Trophoblast cell (in vitro differentiated cells and primary cell): ENCODE measurements around the gene MEGF8.

Experiments used
- DNase-seq, 2 donors: peaks; one replicate each; pipeline ENCODE4 v3.0.0-alpha.2; 2016
- H2AFZ ChIP-seq: 2 replicates; pipeline ENCODE4 v1.6.1; 2013; ENCODE audit warnings: low read length, moderate library complexity, mild to moderate bottlenecking; ENCODE audit not compliant: insufficient read depth, poor library complexity
- H2AK5ac ChIP-seq: 2 replicates; pipeline ENCODE4 v1.6.1; 2013; ENCODE audit warnings: mild to moderate bottlenecking, low read length
- H2BK120ac ChIP-seq: 2 replicates; pipeline ENCODE4 v1.6.1; 2013; ENCODE audit warnings: low read length, mild to moderate bottlenecking, moderate library complexity; ENCODE audit not compliant: insufficient read depth, poor library complexity
- H2BK12ac ChIP-seq: 2 replicates; pipeline ENCODE4 v1.6.1; 2013; ENCODE audit warnings: mild to moderate bottlenecking, low read length, moderate library complexity
- H2BK5ac ChIP-seq: 2 replicates; pipeline ENCODE4 v1.6.1; 2013; ENCODE audit warnings: low read length, low read depth, moderate library complexity, mild to moderate bottlenecking; ENCODE audit not compliant: poor library complexity
- H3K14ac ChIP-seq: 2 replicates; pipeline ENCODE4 v1.6.1; 2013; ENCODE audit warnings: mild to moderate bottlenecking, low read length
- H3K18ac ChIP-seq: 2 replicates; pipeline ENCODE4 v1.6.1; 2013; ENCODE audit warnings: mild to moderate bottlenecking, low read length
- H3K23ac ChIP-seq: 2 replicates; pipeline ENCODE4 v1.6.1; 2013; ENCODE audit warnings: low read length
- H3K27ac ChIP-seq: 2 replicates; pipeline ENCODE4 v1.5.1; 2013; ENCODE audit warnings: low read depth, mild to moderate bottlenecking, inconsistent platforms, low read length, moderate library complexity
- H3K27me3 ChIP-seq: 2 replicates; pipeline ENCODE4 v1.6.1; 2013; ENCODE audit warnings: inconsistent platforms, mild to moderate bottlenecking, low read length, moderate library complexity; ENCODE audit not compliant: insufficient read depth
- H3K36me3 ChIP-seq, 2 experiments: 1 replicate in 1 of 2; 2 replicates in 1 of 2; pipeline ENCODE4 v1.6.1; 2013; ENCODE audit warnings: low read length in 2 of 2, mild to moderate bottlenecking in 2 of 2, moderate library complexity in 1 of 2; ENCODE audit not compliant: insufficient read depth in 2 of 2, control insufficient read depth in 1 of 2
- H3K4ac ChIP-seq: 2 replicates; pipeline ENCODE4 v1.6.1; 2013; ENCODE audit warnings: low read depth, mild to moderate bottlenecking, low read length, moderate library complexity
- H3K4me1 ChIP-seq, 2 experiments: 1 replicate in 1 of 2; 2 replicates in 1 of 2; pipeline ENCODE4 v1.6.1; 2013; ENCODE audit warnings: low read length in 2 of 2, mild to moderate bottlenecking in 2 of 2, moderate library complexity in 1 of 2; ENCODE audit not compliant: insufficient read depth in 2 of 2, control insufficient read depth in 1 of 2
- H3K4me2 ChIP-seq: 2 replicates; pipeline ENCODE4 v1.6.1; 2013; ENCODE audit warnings: inconsistent platforms, mild to moderate bottlenecking, low read length, moderate library complexity
- H3K4me3 ChIP-seq: 2 replicates; pipeline ENCODE4 v1.5.1; 2013; ENCODE audit warnings: mild to moderate bottlenecking, low read depth, low read length, inconsistent platforms
- H3K79me1 ChIP-seq: one replicate; pipeline ENCODE4 v1.6.1; 2013; ENCODE audit warnings: low read length
- H3K79me2 ChIP-seq: 2 replicates; pipeline ENCODE4 v1.6.1; 2013; ENCODE audit warnings: low read length, mild to moderate bottlenecking; ENCODE audit not compliant: control insufficient read depth, insufficient read depth, poor library complexity
- H3K9ac ChIP-seq: 2 replicates; pipeline ENCODE4 v1.6.1; 2013; ENCODE audit warnings: mild to moderate bottlenecking, low read length
- H3K9me3 ChIP-seq: 2 replicates; pipeline ENCODE4 v1.6.1; 2013; ENCODE audit warnings: low read depth, mild to moderate bottlenecking, control low read depth, inconsistent platforms, low read length; ENCODE audit not compliant: insufficient read depth
- H4K12ac ChIP-seq: 2 replicates; pipeline ENCODE4 v1.6.1; 2013; ENCODE audit warnings: low read depth, mild to moderate bottlenecking, low read length, moderate library complexity
- H4K8ac ChIP-seq: 2 replicates; pipeline ENCODE4 v1.6.1; 2013; ENCODE audit warnings: low read depth, mild to moderate bottlenecking, low read length, moderate library complexity
- H4K91ac ChIP-seq: one replicate; pipeline ENCODE4 v1.6.1; 2013; ENCODE audit warnings: low read depth, mild to moderate bottlenecking, low read length, moderate library complexity
- WGBS: extraction: QIAGEN DNeasy Blood & Tissue Kit; methylation state at CpG from one replicate; pipeline ENCODE4 v1.1.7; 2013; ENCODE audit warnings: missing lambda C conversion rate; ENCODE audit not compliant: insufficient read length, insufficient coverage; ENCODE audit errors: extremely low coverage; 5-methylcytosine and 5-hydroxymethylcytosine counted together

MEGF8 gene

GRCh38 chr19:42368360-42368759 lies 42.9 kb downstream of the MEGF8 start:
- H2BK120ac ChIP-seq = no peak overlapping the region
- H3K4me3 ChIP-seq = no peak overlapping the region
- no CpG with 5 or more reads among the region's 11 CpGs for WGBS
- H3K18ac ChIP-seq = no peak overlapping the region
- no peaks in the 10 kb centered on the region for H3K4me1 ChIP-seq
- H3K4ac ChIP-seq = no peak overlapping the region
- H2BK5ac ChIP-seq = no peak overlapping the region
- H4K91ac ChIP-seq = no peak overlapping the region
- H3K9ac ChIP-seq = no peak overlapping the region
- H4K8ac ChIP-seq = no peak overlapping the region
- H2BK12ac ChIP-seq = no peak overlapping the region
- no peak overlapping the region for H3K27ac ChIP-seq
- no peaks in the 10 kb centered on the region for H3K27me3 ChIP-seq
- no peak for DNase-seq
- no peaks in the 10 kb centered on the region for H3K79me2 ChIP-seq
- no peaks in the 10 kb centered on the region for H3K79me1 ChIP-seq
- H3K23ac ChIP-seq = no peak overlapping the region
- H3K9me3 ChIP-seq = peaks cover 4% of the 10 kb centered on the region
- peaks cover 11 to 15% of the 10 kb centered on the region in 2 experiments for H3K36me3 ChIP-seq
- H3K14ac ChIP-seq = no peak overlapping the region
- H3K4me2 ChIP-seq = no peak overlapping the region
- H2AFZ ChIP-seq = no peak overlapping the region
- no peak overlapping the region for H4K12ac ChIP-seq
- no peak overlapping the region for H2AK5ac ChIP-seq

GRCh38 chr19:42368765-42369164 lies 43.3 kb downstream of the MEGF8 start:
- Histone ChIP-seq H4K91ac (no peak overlapping the region), H3K23ac (no peak overlapping the region), H3K79me2 (no peaks in the 10 kb centered on the region), H3K14ac (no peak overlapping the region), H3K36me3 (peaks cover 9 to 13% of the 10 kb centered on the region in 2 experiments), H4K12ac (no peak overlapping the region), H3K4me3 (no peak overlapping the region), H3K27ac (no peak overlapping the region), H3K9ac (no peak overlapping the region), H3K79me1 (no peaks in the 10 kb centered on the region), H4K8ac (no peak overlapping the region), H3K4me1 (no peaks in the 10 kb centered on the region), H2AK5ac (no peak overlapping the region), H2BK5ac (no peak overlapping the region), H2BK120ac (no peak overlapping the region), H2BK12ac (no peak overlapping the region), H3K9me3 (peaks cover 4% of the 10 kb centered on the region), H3K4ac (no peak overlapping the region), H3K27me3 (no peaks in the 10 kb centered on the region), H3K4me2 (no peak overlapping the region), H3K18ac (no peak overlapping the region), H2AFZ (no peak overlapping the region)
- DNase-seq = no peak
- no CpG with 5 or more reads among the region's 15 CpGs for WGBS

- no peaks in the 10 kb centered on the region for H3K27me3 ChIP-seq
- H3K18ac ChIP-seq = no peak overlapping the region
- H2BK12ac ChIP-seq = no peak overlapping the region
- H3K36me3 ChIP-seq = peaks cover 4 to 6% of the 10 kb centered on the region in 2 experiments
- H3K4me3 ChIP-seq = no peak overlapping the region
- H3K4me1 ChIP-seq = no peaks in the 10 kb centered on the region
- no peak overlapping the region for H3K14ac ChIP-seq
- no peak overlapping the region for H2AK5ac ChIP-seq
- no peak overlapping the region for H2AFZ ChIP-seq
- H3K27ac ChIP-seq = no peak overlapping the region
- H3K9me3 ChIP-seq = peaks cover 4% of the 10 kb centered on the region
- no peak overlapping the region for H4K91ac ChIP-seq
- DNase-seq = no peak
- H3K9ac ChIP-seq = no peak overlapping the region
- no peak overlapping the region for H3K4ac ChIP-seq
- no peak overlapping the region for H3K23ac ChIP-seq
- no peak overlapping the region for H4K8ac ChIP-seq
- no peak overlapping the region for H2BK120ac ChIP-seq
- no peak overlapping the region for H2BK5ac ChIP-seq
- no peak overlapping the region for H3K4me2 ChIP-seq
- no CpG with 5 or more reads among the region's 27 CpGs for WGBS
- no peaks in the 10 kb centered on the region for H3K79me1 ChIP-seq
- H4K12ac ChIP-seq = no peak overlapping the region
- no peaks in the 10 kb centered on the region for H3K79me2 ChIP-seq
Observed at GRCh38 chr19:42369433-42370067, 44.1 kb downstream of the MEGF8 start.

- Histone ChIP-seq H3K4me1 (no peaks in the 10 kb centered on the region), H4K12ac (no peak overlapping the region), H4K91ac (no peak overlapping the region), H2AFZ (no peak overlapping the region), H3K4me2 (no peak overlapping the region), H2BK12ac (no peak overlapping the region), H3K9me3 (peaks cover 4% of the 10 kb centered on the region), H2AK5ac (no peak overlapping the region), H3K18ac (no peak overlapping the region), H3K9ac (no peak overlapping the region), H3K36me3 (peaks cover 9 to 10% of the 10 kb centered on the region in 2 experiments), H3K27me3 (no peaks in the 10 kb centered on the region), H3K14ac (no peak overlapping the region), H2BK120ac (no peak overlapping the region), H3K79me2 (no peaks in the 10 kb centered on the region), H3K23ac (no peak overlapping the region), H3K4ac (no peak overlapping the region), H3K79me1 (no peaks in the 10 kb centered on the region), H4K8ac (no peak overlapping the region), H3K4me3 (no peak overlapping the region), H2BK5ac (no peak overlapping the region), H3K27ac (no peak overlapping the region)
- whole genome bisulfite sequencing = no CpG with 5 or more reads among the region's 9 CpGs
- no peak for DNase-seq
Observed at GRCh38 chr19:42370068-42370520, 44.7 kb downstream of the MEGF8 start.
